Mucosa of descending colon (tissue), 3 donors: ENCODE measurements around the gene RPS24. TPM values are rescaled to one million over a fixed set of nuclear protein-coding genes. Genes with fewer than 3 reads are reported as not detected.

ENCODE experiments used
- ATAC-seq: fragments of 200-7000 bp; cut with Tn5 transposase; one replicate; pipeline ENCODE4 v1.9.1; 2020; ENCODE audit warnings: mild to moderate bottlenecking, moderate library complexity
- DNase-seq, 3 donors: peaks; one replicate each; pipeline ENCODE4 v3.0.0-alpha.2; 2020
- H3K36me3 ChIP-seq: fragments of 200-600 bp; one replicate; pipeline ENCODE4 v1.8.0; 2021; ENCODE audit warnings: low read depth, mild to moderate bottlenecking
- H3K4me1 ChIP-seq: fragments of 200-600 bp; one replicate; pipeline ENCODE4 v1.8.0; 2021; ENCODE audit warnings: low read depth, mild to moderate bottlenecking
- H3K4me3 ChIP-seq: fragments of 200-600 bp; one replicate; pipeline ENCODE4 v1.8.0; 2021; ENCODE audit warnings: mild to moderate bottlenecking
- H3K9me3 ChIP-seq: fragments of 200-600 bp; one replicate; pipeline ENCODE4 v1.8.0; 2021; ENCODE audit warnings: mild to moderate bottlenecking
- intact Hi-C, 2 donors: fragments of 100-400 bp; cut with DNase I in 1 of 2; cut with micrococcal nuclease in 1 of 2; formaldehyde crosslinking; loops; one replicate each; pipeline versions ENCODE4 v1.11.0 to v1.11.1; 2022; cut with DNase I, micrococcal nuclease
- total RNA-seq, 3 donors: library from RNA; stranded (reverse); fragmentation: NEBNext Ultra II Directional in 2 of 3; extraction: Animal tissue kit (Norgen Biotek cat#: 25700) in 2 of 3; gene quantifications; one replicate each; pipeline versions ENCODE4 v1.2.1 to v1.2.4, GENCODE V29; 2021 to 2023
- TF ChIP-seq, protein P1 (sequence below): fragments of 200-600 bp; IDR thresholded peaks from one replicate; pipeline ENCODE4 v1.8.0; 2022; ENCODE audit warnings: antibody characterized with exemption, mild to moderate bottlenecking
- donor health status: DM: no; HTN: no; CAD: no; lungs with moderate emphysema.
- donor health status: DM: no; HTN: no; CAD: no.
- donor health status: DM: no; HTN: yes; CAD: no.

Gene RPS24
- total RNA-seq, 3 donors from 2014 or later: 1,117 to 1,284 (median 1,155) TPM

DNA sequence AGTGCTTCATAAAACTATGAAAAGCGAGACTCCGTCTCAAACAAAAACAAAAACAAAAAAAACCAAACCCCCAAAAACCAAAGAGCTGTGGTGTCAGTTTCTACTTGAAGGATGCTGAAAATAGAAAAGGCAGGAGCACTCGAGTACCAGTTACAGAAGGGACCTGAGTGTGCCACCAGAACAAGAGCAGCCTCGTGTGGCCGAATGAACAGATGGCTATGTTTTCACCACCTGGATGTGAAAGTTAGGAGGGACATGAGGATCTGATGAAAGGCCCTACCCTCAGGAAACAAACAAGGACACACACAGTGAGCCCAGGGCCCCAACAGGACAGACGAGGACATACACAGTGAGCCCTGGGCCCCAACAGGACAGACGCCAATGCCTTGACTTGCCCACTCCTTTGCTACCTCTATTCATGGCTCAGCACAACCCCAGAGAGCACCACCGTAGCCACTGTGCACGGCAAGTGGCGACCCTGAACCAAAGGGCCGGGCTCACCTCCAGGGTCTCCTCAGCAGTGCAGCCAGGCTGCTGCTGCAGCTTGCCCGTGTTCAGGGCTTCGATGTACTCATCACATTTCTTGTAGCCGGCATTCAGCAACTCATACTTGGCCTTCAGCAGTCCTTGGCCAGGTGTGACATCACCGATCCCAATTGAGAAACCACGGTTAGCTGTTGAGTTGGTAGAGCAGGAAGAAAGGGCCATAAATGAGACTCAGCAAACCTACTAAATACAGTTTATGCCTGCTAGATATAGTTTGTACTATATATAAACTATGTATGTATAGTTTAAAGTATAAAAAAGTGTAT lies 29.2 kb upstream of the RPS24 start:
- Histone ChIP-seq H3K4me1 (no peaks in the 10 kb centered on the region), H3K9me3 (no peaks in the 10 kb centered on the region), H3K36me3 (peaks cover 18% of the 10 kb centered on the region), H3K4me3 (no peak overlapping the region)
- no peak for DNase-seq
- TF ChIP-seq, protein P1, sequence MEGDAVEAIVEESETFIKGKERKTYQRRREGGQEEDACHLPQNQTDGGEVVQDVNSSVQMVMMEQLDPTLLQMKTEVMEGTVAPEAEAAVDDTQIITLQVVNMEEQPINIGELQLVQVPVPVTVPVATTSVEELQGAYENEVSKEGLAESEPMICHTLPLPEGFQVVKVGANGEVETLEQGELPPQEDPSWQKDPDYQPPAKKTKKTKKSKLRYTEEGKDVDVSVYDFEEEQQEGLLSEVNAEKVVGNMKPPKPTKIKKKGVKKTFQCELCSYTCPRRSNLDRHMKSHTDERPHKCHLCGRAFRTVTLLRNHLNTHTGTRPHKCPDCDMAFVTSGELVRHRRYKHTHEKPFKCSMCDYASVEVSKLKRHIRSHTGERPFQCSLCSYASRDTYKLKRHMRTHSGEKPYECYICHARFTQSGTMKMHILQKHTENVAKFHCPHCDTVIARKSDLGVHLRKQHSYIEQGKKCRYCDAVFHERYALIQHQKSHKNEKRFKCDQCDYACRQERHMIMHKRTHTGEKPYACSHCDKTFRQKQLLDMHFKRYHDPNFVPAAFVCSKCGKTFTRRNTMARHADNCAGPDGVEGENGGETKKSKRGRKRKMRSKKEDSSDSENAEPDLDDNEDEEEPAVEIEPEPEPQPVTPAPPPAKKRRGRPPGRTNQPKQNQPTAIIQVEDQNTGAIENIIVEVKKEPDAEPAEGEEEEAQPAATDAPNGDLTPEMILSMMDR: no peak
- no peak for ATAC-seq
- intact Hi-C loops: loop anchor here in 1 of 2 donors (10.0 kb wide), 1 partner anchor 190 kb away; no protein-coding TSS in a partner anchor

DNA sequence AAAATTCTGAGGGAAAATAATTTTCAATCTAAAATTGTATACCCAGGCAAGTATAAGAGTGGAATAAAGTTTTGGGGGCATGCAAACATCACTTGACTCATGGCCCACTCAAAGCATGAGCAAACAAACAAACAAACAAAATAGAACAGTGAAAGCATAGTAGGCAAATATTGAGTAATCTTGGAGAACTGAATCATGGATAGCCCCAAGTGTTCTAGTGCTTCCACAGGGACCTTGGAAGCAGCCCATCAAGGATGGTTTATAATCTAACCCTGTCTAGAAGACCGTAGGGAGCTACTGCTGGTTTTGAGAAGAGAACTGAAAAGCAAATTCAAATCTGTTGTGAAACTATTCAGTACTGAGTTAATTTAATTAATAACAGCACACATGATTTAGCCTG lies 26.5 kb upstream of the RPS24 start:
- DNase-seq: no peak
- intact Hi-C loops: loop anchor here in 1 of 2 donors (10.0 kb wide), 1 partner anchor 192 kb away; no protein-coding TSS in a partner anchor
- H3K36me3 ChIP-seq: peaks cover 10% of the 10 kb centered on the region

GRCh38 chr10:78009662-78010061 lies 24.0 kb upstream of the RPS24 start:
- DNase-seq: no peak
- Histone ChIP-seq H3K4me3 (no peak overlapping the region), H3K36me3 (no peaks in the 10 kb centered on the region), H3K9me3 (no peaks in the 10 kb centered on the region), H3K4me1 (no peaks in the 10 kb centered on the region)
- no peak for ATAC-seq
- intact Hi-C loops: loop anchor here in 1 of 2 donors (10.0 kb wide), 1 partner anchor 195 kb away; no protein-coding TSS in a partner anchor
- TF ChIP-seq, protein P1: no peak

More for the DNA sequence above, 26.5 kb upstream of the RPS24 start:
- TF ChIP-seq, protein P1: no peak
- ATAC-seq: no peak
- H3K9me3 ChIP-seq: no peaks in the 10 kb centered on the region
- no peak overlapping the region for H3K4me3 ChIP-seq
- H3K4me1 ChIP-seq: no peaks in the 10 kb centered on the region

GRCh38 chr10:78010278-78010677 lies 23.4 kb upstream of the RPS24 start:
- ATAC-seq (no peak), DNase-seq (no peak)
- TF ChIP-seq, protein P1: no peak
- Histone ChIP-seq H3K4me1 (no peaks in the 10 kb centered on the region), H3K9me3 (no peaks in the 10 kb centered on the region), H3K4me3 (no peak overlapping the region), H3K36me3 (no peaks in the 10 kb centered on the region)
- intact Hi-C loops: no loop called here

- no peak for ATAC-seq
- no peaks in the 10 kb centered on the region for H3K9me3 ChIP-seq
- no peaks in the 10 kb centered on the region for H3K36me3 ChIP-seq
- TF ChIP-seq, protein P1: no peak
- intact Hi-C loops: no loop called here
- H3K4me3 ChIP-seq: no peak overlapping the region
- DNase-seq: no peak
- no peaks in the 10 kb centered on the region for H3K4me1 ChIP-seq
Measured at GRCh38 chr10:78011065-78011464, 22.6 kb upstream of the RPS24 start.
